Subcutaneous preadipocyte (primary cell): ENCODE data around the gene GPNMB. TPM values are rescaled to one million over a fixed set of nuclear protein-coding genes. Genes with fewer than 3 reads are reported as not detected.

Source experiments
- total RNA-seq: library from RNA; depleted of rRNA; stranded (reverse); fragments of >200 nt; gene quantifications from 2 replicates; pipeline ENCODE4 v1.2.3, GENCODE V29; 2012

The GPNMB gene
- 102 and 202 TPM in 2 replicates for total RNA-seq

DNA sequence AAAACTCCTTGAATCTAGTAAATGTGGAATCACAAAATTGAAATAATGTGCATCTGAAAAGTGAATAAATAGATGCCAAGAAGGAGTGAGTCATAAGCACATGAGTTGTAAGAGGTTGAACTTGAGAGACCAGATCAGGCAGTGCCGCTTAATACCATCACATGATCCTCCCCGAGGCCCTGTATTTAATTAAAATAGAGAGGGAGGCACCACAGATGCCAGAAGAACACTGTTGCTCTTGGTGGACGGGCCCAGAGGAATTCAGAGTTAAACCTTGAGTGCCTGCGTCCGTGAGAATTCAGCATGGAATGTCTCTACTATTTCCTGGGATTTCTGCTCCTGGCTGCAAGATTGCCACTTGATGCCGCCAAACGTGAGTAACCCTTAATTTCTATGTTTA, at the start of gene GPNMB:
Gene GPNMB, plus strand, starts transcription at position 221 of the 400 bp plus-strand sequence. Its CDS starts 83 bp downstream, at position 304.

GRCh38 chr7:23298885-23299769, 52.6 kb downstream of the GPNMB start, which contains the start of gene MALSU1:
Gene MALSU1 (plus strand): TSS chr7:23299339. CDS start chr7:23299353, 14 bp downstream.

Other genes starting within 250 kb of the GPNMB start
- gene HYCC1, start 232.6 kb upstream of the GPNMB start, total RNA-seq, result 99.9 and 158 TPM in 2 replicates
- gene KLHL7, start 141.0 kb upstream of the GPNMB start, total RNA-seq, result 23.1 and 29.9 TPM in 2 replicates
- gene NUP42, start 64.7 kb upstream of the GPNMB start, total RNA-seq, result 20.6 and 30.3 TPM in 2 replicates
- 60.3 and 71.2 TPM in 2 replicates for gene MALSU1, start 52.6 kb downstream of the GPNMB start, total RNA-seq
- 16.5 and 76.8 TPM in 2 replicates for gene IGF2BP3, start 223.7 kb downstream of the GPNMB start, total RNA-seq